Lower leg skin (tissue), 3 donors: ENCODE data around the gene MYBPH.

ENCODE experiments used
- POLR2A ChIP-seq, 2 donors: fragments of 450-650 bp; IDR thresholded peaks; one replicate each; pipeline ENCODE4 v1.6.1; 2016 to 2017; ENCODE audit warnings: antibody characterized with exemption in 2 of 2, mild to moderate bottlenecking in 1 of 2, moderate library complexity in 1 of 2
- TF ChIP-seq, protein P1 (sequence below), 3 donors: fragments of 450-650 bp; IDR thresholded peaks; one replicate each; pipeline ENCODE4 v1.5.1; 2016; ENCODE audit warnings: antibody characterized with exemption in 3 of 3, mild to moderate bottlenecking in 3 of 3, moderate library complexity in 2 of 3

DNA sequence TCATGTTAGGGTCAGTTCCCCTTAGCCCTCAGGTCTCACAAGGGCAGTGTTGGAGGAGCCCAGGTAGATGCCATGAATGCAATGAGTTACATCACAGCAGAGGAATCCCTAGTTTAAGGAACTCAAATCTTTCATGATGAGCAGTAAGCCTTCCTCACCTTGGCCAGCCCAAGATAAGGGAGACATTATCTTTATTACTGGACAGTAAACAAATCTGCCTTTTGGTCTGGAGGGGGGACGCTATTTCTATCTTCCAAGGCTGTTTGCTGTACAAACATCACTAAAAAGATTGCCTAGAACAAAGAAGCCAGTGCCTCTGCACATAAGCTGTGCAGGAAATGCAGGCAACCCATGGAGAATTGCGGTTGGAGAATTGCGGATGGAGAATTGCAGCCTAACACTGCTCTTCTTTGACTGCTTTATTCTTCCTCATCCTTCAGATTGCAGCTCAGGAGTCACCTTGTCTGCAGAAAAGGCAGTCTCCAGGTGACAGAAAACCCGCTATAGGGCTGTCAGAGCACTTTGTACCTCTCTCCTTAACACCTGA lies 13.1 kb upstream of the MYBPH start:
- TF ChIP-seq, protein P1, sequence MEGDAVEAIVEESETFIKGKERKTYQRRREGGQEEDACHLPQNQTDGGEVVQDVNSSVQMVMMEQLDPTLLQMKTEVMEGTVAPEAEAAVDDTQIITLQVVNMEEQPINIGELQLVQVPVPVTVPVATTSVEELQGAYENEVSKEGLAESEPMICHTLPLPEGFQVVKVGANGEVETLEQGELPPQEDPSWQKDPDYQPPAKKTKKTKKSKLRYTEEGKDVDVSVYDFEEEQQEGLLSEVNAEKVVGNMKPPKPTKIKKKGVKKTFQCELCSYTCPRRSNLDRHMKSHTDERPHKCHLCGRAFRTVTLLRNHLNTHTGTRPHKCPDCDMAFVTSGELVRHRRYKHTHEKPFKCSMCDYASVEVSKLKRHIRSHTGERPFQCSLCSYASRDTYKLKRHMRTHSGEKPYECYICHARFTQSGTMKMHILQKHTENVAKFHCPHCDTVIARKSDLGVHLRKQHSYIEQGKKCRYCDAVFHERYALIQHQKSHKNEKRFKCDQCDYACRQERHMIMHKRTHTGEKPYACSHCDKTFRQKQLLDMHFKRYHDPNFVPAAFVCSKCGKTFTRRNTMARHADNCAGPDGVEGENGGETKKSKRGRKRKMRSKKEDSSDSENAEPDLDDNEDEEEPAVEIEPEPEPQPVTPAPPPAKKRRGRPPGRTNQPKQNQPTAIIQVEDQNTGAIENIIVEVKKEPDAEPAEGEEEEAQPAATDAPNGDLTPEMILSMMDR (IDR thresholded peaks at IDR 0.05), result no peak
- TF ChIP-seq POLR2A (IDR thresholded peaks at IDR 0.05), result no peak
